PC-3 (cell line): Measurements from ENCODE around the gene DPEP1. TPM values are rescaled to one million over a fixed set of nuclear protein-coding genes. Genes with fewer than 3 reads are reported as not detected.

Source experiments
- ATAC-seq: fragments of 200-7000 bp; cut with Tn5 transposase; 2 replicates; pipeline ENCODE4 v1.9.1; 2020; ENCODE audit warnings: mild to moderate bottlenecking, moderate library complexity
- BruUV-seq: library from RNA; stranded (reverse); fragments of 400-500 nt; replicated peaks from 2 replicates; lab custom pipeline; 2021; lab: Mats Ljungman, UMichigan
- CTCF ChIA-PET: fragments of 300-600 bp; sonication (Branson Sonifier 250); formaldehyde crosslinking; loops from one replicate; lab custom pipeline; 2022; ENCODE audit warnings: antibody characterized with exemption; lab: Charles Lee
- POLR2A ChIA-PET: fragments of 300-600 bp; sonication (Branson Sonifier 250); formaldehyde crosslinking; loops from one replicate; lab custom pipeline; 2022; ENCODE audit warnings: antibody characterized with exemption; ENCODE audit not compliant: unreplicated experiment; lab: Charles Lee
- DNase-seq: peaks from one replicate; pipeline ENCODE4 v3.0.0-alpha.2; 2015
- H2AFZ ChIP-seq: fragments of 300-600 bp; sonication (generic); 2 replicates; pipeline ENCODE4 v1.6.0; 2016; ENCODE audit warnings: antibody characterized with exemption, low read length
- H3F3A ChIP-seq: fragments of 300-600 bp; sonication (generic); one replicate; pipeline ENCODE4 v1.6.0; 2017; ENCODE audit warnings: antibody characterized with exemption, low read length, control low read depth, mild to moderate bottlenecking; ENCODE audit not compliant: unreplicated experiment
- H3K27ac ChIP-seq: fragments of 300-600 bp; sonication (generic); 2 replicates; pipeline ENCODE4 v1.5.1; 2016; ENCODE audit warnings: mild to moderate bottlenecking, low read length
- H3K27me3 ChIP-seq: fragments of 300-600 bp; sonication (generic); 2 replicates; pipeline ENCODE4 v1.6.1; 2016; ENCODE audit warnings: low read length, mixed read lengths
- H3K36me3 ChIP-seq: fragments of 300-600 bp; sonication (generic); 2 replicates; pipeline ENCODE4 v1.6.1; 2016; ENCODE audit warnings: low read depth, mixed run types, low read length, mixed read lengths
- H3K4me1 ChIP-seq: fragments of 300-600 bp; sonication (generic); 2 replicates; pipeline ENCODE4 v1.5.1; 2016; ENCODE audit warnings: low read length; ENCODE audit not compliant: insufficient read depth
- H3K4me2 ChIP-seq: fragments of 300-600 bp; sonication (generic); 2 replicates; pipeline ENCODE4 v1.6.0; 2016; ENCODE audit warnings: low read length
- H3K4me3 ChIP-seq: fragments of 300-600 bp; sonication (generic); 2 replicates; pipeline ENCODE4 v1.5.1; 2016; ENCODE audit warnings: mild to moderate bottlenecking, low read length, mixed read lengths
- H3K79me2 ChIP-seq: fragments of 300-600 bp; sonication (generic); 2 replicates; pipeline ENCODE4 v1.6.1; 2017; ENCODE audit warnings: low read length, mixed read lengths
- H3K9ac ChIP-seq: fragments of 300-600 bp; sonication (generic); 2 replicates; pipeline ENCODE4 v1.6.0; 2016; ENCODE audit warnings: mild to moderate bottlenecking, low read length
- H3K9me2 ChIP-seq: fragments of 300-600 bp; sonication (generic); replicated peaks from 2 replicates; pipeline ENCODE4 v1.6.1; 2016; ENCODE audit warnings: mixed run types, low read length, mixed read lengths
- H3K9me3 ChIP-seq: fragments of 300-600 bp; sonication (generic); 2 replicates; pipeline ENCODE4 v1.6.1; 2016; ENCODE audit warnings: low read length, mixed read lengths
- H4K20me1 ChIP-seq: fragments of 300-600 bp; sonication (generic); 2 replicates; pipeline ENCODE4 v1.6.1; 2016; ENCODE audit warnings: low read length, mixed read lengths
- CTCF ChIP-seq: fragments of 300-600 bp; sonication (generic); conservative IDR thresholded peaks from 2 replicates; pipeline ENCODE4 v1.5.1; 2017; ENCODE audit warnings: antibody characterized with exemption, low read depth, mild to moderate bottlenecking, low read length
- EZH2 ChIP-seq: fragments of 300-600 bp; sonication (generic); IDR thresholded peaks from one replicate; pipeline ENCODE4 v1.6.1; 2017; ENCODE audit warnings: antibody characterized with exemption, mild to moderate bottlenecking, low read length; ENCODE audit not compliant: unreplicated experiment
- EZH2phosphoT487 ChIP-seq: fragments of 300-600 bp; sonication (generic); IDR thresholded peaks from 2 replicates; pipeline ENCODE4 v1.6.1; 2018; ENCODE audit warnings: mild to moderate bottlenecking, antibody characterized with exemption, low read length, borderline replicate concordance
- intact Hi-C: fragments of 100-400 bp; cut with micrococcal nuclease; formaldehyde crosslinking; loops from 2 replicates; pipeline ENCODE4 v1.9.0; 2023
- total RNA-seq: library from RNA; depleted of rRNA; stranded (reverse); fragments of >200 nt; gene quantifications from 2 replicates; pipeline ENCODE4 v1.2.3, GENCODE V29; 2014

DPEP1 gene
- total RNA-seq, 1 experiment from 2014 or later = not detected

GRCh38 chr16:89583197-89583894 lies 30.1 kb upstream of the DPEP1 start:
- peaks cover 10% of the 10 kb centered on the region for H3K36me3 ChIP-seq
- H3K4me1 ChIP-seq = peaks cover 19% of the 10 kb centered on the region
- H3K27ac ChIP-seq = no peak overlapping the region
- ChIA-PET POLR2A (no interaction called here), CTCF (no interaction called here)
- intact Hi-C loops = no loop called here
- H3K4me3 ChIP-seq = no peak overlapping the region
- no peak for TF ChIP-seq CTCF
- no peak for TF ChIP-seq EZH2
- no peak for TF ChIP-seq EZH2phosphoT487
- H3K9me2 ChIP-seq = no peaks in the 10 kb centered on the region
- DNase-seq (no peak), ATAC-seq (no peak)
- H3K9me3 ChIP-seq = no peaks in the 10 kb centered on the region
- peaks cover 6% of the 10 kb centered on the region for H3F3A ChIP-seq
- no peaks in the 10 kb centered on the region for H4K20me1 ChIP-seq
- no TSS peak for BruUV-seq
- no peaks in the 10 kb centered on the region for H3K79me2 ChIP-seq
- no peak overlapping the region for H2AFZ ChIP-seq
- H3K4me2 ChIP-seq = no peak overlapping the region
- no peaks in the 10 kb centered on the region for H3K27me3 ChIP-seq
- H3K9ac ChIP-seq = no peak overlapping the region

- peaks cover 19% of the 10 kb centered on the region for H3K4me1 ChIP-seq
- ATAC-seq (no peak), DNase-seq (no peak)
- H4K20me1 ChIP-seq = no peaks in the 10 kb centered on the region
- peaks cover 6% of the 10 kb centered on the region for H3F3A ChIP-seq
- TF ChIP-seq EZH2 (no peak), EZH2phosphoT487 (no peak), CTCF (no peak)
- no peak overlapping the region for H2AFZ ChIP-seq
- ChIA-PET CTCF (no interaction called here), POLR2A (no interaction called here)
- H3K27ac ChIP-seq = no peak overlapping the region
- no peak overlapping the region for H3K4me2 ChIP-seq
- H3K9ac ChIP-seq = no peak overlapping the region
- intact Hi-C loops = no loop called here
- H3K27me3 ChIP-seq = no peaks in the 10 kb centered on the region
- H3K9me2 ChIP-seq = no peaks in the 10 kb centered on the region
- BruUV-seq = no TSS peak
- H3K4me3 ChIP-seq = no peak overlapping the region
- peaks cover 10% of the 10 kb centered on the region for H3K36me3 ChIP-seq
- no peaks in the 10 kb centered on the region for H3K9me3 ChIP-seq
- H3K79me2 ChIP-seq = no peaks in the 10 kb centered on the region
These were observed 29.4 kb upstream of the DPEP1 start for GRCh38 chr16:89583895-89584644.
